Brain microvascular endothelial cell (primary cell): ENCODE results near the gene DNAJA3.

Experiments used
- DNase-seq: peaks from one replicate; pipeline ENCODE4 v3.0.0-alpha.2; 2020
- H3K27ac ChIP-seq: fragments of 250-450 bp; sonication (Bioruptor Pico); 2 replicates; pipeline ENCODE4 v1.5.1; 2020; ENCODE audit warnings: mild to moderate bottlenecking, moderate library complexity
- H3K27me3 ChIP-seq: fragments of 250-450 bp; sonication (Bioruptor Pico); replicated peaks from 2 replicates; pipeline ENCODE4 v1.5.1; 2020; ENCODE audit warnings: mild to moderate bottlenecking
- H3K36me3 ChIP-seq: fragments of 250-450 bp; sonication (Bioruptor Pico); replicated peaks from 2 replicates; pipeline ENCODE4 v1.5.1; 2020; ENCODE audit warnings: mild to moderate bottlenecking
- H3K4me3 ChIP-seq: 2 replicates; pipeline ENCODE4 v1.5.1; 2011; ENCODE audit warnings: low read depth, mild to moderate bottlenecking, control low read depth, low read length, moderate library complexity
- CTCF ChIP-seq: IDR thresholded peaks from 2 replicates; pipeline ENCODE4 v1.5.1; 2011; ENCODE audit warnings: low read depth, mild to moderate bottlenecking, moderate library complexity, low read length, control low read depth, inconsistent platforms; ENCODE audit errors: missing control alignments
- in situ Hi-C: cut with HindIII; loops from 2 replicates; pipeline ENCODE4 v1.10.0; 2017; ENCODE audit warnings: low sequenced_read_pairs, low pct_ligation_motif_present

The DNAJA3 gene

GRCh38 chr16:4414187-4414917 lies 11.3 kb upstream of the DNAJA3 start:
- in situ Hi-C loops, result no loop called here
- Histone ChIP-seq H3K4me3 (no peak overlapping the region), H3K36me3 (peaks cover 6% of the 10 kb centered on the region), H3K27me3 (no peaks in the 10 kb centered on the region), H3K27ac (no peak overlapping the region)
- no peak for TF ChIP-seq CTCF
- DNase-seq, result no peak

- Histone ChIP-seq H3K27me3 (no peaks in the 10 kb centered on the region), H3K27ac (peak overlapping the region; percentile 31), H3K36me3 (no peaks in the 10 kb centered on the region), H3K4me3 (peak overlapping the region; percentile 70)
- in situ Hi-C loops, result no loop called here
- TF ChIP-seq CTCF, result peak; percentile 6
- DNase-seq, result no peak
Observed at GRCh38 chr16:4415538-4416199, 10.0 kb upstream of the DNAJA3 start.

- Histone ChIP-seq H3K27me3 (no peaks in the 10 kb centered on the region), H3K27ac (peak within 1 kb of the TSS; percentile 31), H3K4me3 (peak within 1 kb of the TSS; percentile 70), H3K36me3 (no peaks in the 10 kb centered on the region)
- no peak for TF ChIP-seq CTCF
- in situ Hi-C loops, result no loop called here
- DNase-seq, result peak; percentile 76
Observed at GRCh38 chr16:4416200-4417032, 9.3 kb upstream of the DNAJA3 start, which contains the start of gene CORO7. Gene CORO7 (minus strand): TSS chr16:4416596. CDS start chr16:4416518, 78 bp downstream.

GRCh38 chr16:4419402-4419959 lies 6.2 kb upstream of the DNAJA3 start:
- no peak for TF ChIP-seq CTCF
- Histone ChIP-seq H3K27me3 (no peaks in the 10 kb centered on the region), H3K27ac (no peak overlapping the region), H3K4me3 (no peak overlapping the region), H3K36me3 (no peaks in the 10 kb centered on the region)
- in situ Hi-C loops, result no loop called here
- no peak for DNase-seq

- in situ Hi-C loops, result no loop called here
- no peak overlapping the region for H3K27ac ChIP-seq
- H3K4me3 ChIP-seq, result no peak overlapping the region
- no peaks in the 10 kb centered on the region for H3K27me3 ChIP-seq
- TF ChIP-seq CTCF, result no peak
- no peak for DNase-seq
- no peaks in the 10 kb centered on the region for H3K36me3 ChIP-seq
Observed at GRCh38 chr16:4420505-4421105, 5.1 kb upstream of the DNAJA3 start.
